ENCODE results near the gene VAV2.

VAV2 gene

GRCh38 chr9:133835262-133835901 lies 156.7 kb downstream of the VAV2 start:
- no peak for TF ChIP-seq CTCF (IDR thresholded peaks at IDR 0.05)

GRCh38 chr9:133834080-133834976 lies 157.8 kb downstream of the VAV2 start:
- no peak for TF ChIP-seq CTCF (IDR thresholded peaks at IDR 0.05)

- no peak for TF ChIP-seq CTCF (IDR thresholded peaks at IDR 0.05)
Measured at GRCh38 chr9:133833388-133834025, 158.6 kb downstream of the VAV2 start.

- TF ChIP-seq CTCF (IDR thresholded peaks at IDR 0.05): no peak
Measured at GRCh38 chr9:133832877-133833276, 159.2 kb downstream of the VAV2 start.

GRCh38 chr9:133830711-133831110 lies 161.4 kb downstream of the VAV2 start:
- TF ChIP-seq CTCF (IDR thresholded peaks at IDR 0.05): no peak

GRCh38 chr9:133830310-133830709 lies 161.8 kb downstream of the VAV2 start:
- no peak for TF ChIP-seq CTCF (IDR thresholded peaks at IDR 0.05)

GRCh38 chr9:133828338-133828997 lies 163.7 kb downstream of the VAV2 start:
- no peak for TF ChIP-seq CTCF (IDR thresholded peaks at IDR 0.05)
